Fibroblast of peridontal ligament (primary cell): ENCODE data around the gene ZFYVE21.

Experiments
- DNase-seq: peaks from one replicate; pipeline ENCODE4 v3.0.0-alpha.2; 2010; ENCODE audit errors: extremely low read depth

The ZFYVE21 gene

DNA sequence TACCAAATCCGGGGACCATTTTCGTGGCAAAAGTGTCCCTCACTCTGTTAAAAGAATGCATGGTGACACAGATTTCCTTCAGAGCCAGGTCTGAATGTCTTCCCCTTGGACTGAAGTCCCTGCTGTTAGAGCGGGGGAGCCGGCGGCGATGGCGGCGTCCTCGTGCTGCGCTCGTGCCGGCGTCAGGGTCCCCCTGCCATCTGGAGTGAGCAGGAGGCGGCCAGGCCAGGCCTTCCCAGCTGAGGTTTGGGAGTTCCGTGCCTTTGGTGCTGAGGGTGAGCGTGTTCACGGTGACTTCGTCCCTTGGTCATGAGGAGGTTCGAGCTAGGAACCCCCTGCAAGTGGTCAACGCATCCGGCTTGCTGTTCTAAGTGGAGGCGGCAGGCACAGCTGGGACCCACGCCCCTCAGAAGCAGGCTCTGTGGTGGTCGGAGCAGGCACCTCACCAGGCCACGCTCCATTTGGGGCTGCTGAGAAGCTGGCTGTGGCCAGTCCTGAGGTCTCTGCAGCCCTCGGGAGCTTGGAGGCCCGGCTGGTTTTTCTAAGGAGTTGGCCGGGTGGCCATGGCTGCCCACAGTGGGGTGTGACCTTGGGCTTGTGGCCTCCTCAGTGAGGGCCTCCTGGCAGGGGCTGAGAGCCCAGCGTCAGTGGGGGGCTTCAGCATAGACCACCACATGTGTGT, 9.5 kb downstream of the ZFYVE21 start:
- no peak for DNase-seq

DNA sequence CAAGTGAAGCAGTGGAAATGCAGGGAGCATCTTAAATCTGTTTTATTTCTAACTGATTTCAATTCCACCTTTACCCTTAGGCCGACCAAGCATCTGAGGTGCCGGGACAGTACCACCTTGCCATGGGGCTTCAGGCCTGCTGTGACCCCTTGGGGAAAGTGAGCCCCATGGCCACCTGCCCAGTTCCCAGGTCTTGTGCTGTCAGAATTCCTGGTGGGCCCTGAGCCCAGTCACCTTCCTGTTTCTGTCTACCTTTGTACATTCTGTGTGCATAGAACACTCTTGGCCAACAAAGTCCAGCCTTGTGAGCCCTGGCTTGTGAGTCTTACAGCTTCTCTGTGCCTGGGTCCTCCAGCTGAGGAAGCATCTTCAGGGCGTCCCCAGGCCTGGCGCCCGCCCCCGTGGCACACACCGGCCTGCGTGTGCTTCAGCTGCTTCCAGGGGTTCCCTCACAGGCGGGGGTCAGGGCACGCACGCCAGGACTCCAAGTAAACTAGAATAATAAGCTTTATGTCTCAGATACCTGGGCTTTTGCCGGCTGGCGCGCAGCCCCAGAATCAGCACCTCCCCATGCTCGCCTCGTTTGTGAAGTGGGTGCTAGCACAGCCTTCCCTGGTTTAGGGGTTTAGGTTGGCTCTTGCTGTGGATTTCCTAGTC, 10.3 kb downstream of the ZFYVE21 start:
- DNase-seq: no peak

DNA sequence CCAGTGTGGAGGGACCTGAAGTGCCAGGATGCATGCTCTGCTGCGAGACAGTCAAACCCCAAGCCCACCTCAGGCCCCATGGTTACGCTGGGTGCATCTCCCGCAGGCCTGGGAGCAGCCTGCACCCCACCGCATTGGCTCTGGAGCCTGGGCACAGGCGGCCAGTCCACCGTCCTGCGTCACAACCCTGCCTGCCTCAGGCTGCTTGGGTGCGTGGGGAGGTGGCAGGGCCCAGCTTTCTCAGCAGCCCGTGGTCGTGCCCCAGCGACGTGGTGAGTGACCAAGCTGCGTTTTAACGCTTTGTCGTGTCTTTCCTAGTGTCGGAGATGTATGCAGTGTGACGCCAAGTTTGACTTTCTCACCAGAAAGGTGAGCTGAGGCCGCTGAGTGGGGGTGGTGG, 10.9 kb downstream of the ZFYVE21 start:
- no peak for DNase-seq

DNA sequence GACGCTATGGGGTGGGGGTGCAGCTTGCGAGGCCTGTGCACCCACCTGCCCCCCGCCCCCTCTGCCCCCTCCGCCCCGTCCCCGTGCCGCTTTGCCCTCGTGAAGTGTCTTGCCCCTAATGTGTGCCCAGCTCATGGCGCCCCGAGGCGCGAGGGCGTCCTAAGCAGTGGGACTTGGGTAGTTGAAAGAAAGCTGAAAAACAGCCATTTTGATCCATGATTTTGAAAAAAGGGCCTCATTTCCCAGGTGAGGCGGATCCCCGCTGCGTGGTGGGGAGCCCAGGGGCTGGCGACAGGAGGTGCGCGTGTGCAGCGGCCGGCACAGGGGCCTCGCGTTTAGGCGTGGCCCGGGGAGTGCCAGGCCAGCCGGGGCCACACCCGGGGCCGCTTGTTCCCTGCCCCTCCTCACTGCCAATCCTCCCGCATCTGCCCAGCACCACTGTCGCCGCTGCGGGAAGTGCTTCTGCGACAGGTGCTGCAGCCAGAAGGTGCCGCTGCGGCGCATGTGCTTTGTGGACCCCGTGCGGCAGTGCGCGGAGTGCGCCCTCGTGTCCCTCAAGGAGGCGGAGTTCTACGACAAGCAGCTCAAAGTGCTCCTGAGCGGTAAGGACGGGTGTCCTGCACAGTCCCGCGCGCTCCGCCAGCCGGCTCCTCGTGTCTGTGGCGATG, 11.8 kb downstream of the ZFYVE21 start:
- no peak for DNase-seq

DNA sequence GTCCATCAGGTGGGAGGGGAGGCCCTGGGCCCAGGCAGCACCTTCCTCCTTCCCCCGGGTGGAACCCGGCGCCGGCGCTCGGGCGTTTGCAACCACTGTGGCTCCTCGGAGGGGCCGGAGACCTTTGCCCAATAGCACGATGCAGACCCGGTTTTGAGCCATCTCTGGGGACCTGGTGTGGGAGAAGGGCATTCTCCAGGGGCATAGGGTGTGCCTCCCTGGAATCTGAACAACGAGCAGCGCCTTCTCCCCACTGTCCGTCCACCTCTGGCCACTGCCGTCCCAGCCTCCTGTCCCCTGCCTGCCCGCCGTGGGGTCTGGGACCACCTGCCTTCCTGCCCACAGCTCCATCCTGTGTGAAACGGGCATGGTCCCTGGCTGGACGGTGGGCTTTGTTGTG, 12.5 kb downstream of the ZFYVE21 start:
- no peak for DNase-seq

DNA sequence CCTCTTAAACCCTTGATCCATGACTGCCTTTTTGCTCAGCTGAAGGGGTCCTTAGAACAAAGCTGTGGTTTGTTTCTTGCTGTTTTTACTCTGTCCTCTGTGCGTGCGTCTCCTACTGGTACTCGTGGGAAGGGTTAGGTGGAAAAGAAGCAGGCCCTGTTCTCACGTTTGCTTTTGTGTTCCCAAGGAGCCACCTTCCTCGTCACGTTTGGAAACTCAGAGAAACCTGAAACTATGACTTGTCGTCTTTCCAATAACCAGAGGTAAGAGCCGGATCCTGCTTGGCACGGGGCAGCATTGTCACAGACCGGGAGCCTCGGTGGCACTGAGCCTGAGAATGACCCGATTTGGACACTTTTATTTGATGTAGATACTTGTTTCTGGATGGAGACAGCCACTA, 13.1 kb downstream of the ZFYVE21 start:
- no peak for DNase-seq

DNA sequence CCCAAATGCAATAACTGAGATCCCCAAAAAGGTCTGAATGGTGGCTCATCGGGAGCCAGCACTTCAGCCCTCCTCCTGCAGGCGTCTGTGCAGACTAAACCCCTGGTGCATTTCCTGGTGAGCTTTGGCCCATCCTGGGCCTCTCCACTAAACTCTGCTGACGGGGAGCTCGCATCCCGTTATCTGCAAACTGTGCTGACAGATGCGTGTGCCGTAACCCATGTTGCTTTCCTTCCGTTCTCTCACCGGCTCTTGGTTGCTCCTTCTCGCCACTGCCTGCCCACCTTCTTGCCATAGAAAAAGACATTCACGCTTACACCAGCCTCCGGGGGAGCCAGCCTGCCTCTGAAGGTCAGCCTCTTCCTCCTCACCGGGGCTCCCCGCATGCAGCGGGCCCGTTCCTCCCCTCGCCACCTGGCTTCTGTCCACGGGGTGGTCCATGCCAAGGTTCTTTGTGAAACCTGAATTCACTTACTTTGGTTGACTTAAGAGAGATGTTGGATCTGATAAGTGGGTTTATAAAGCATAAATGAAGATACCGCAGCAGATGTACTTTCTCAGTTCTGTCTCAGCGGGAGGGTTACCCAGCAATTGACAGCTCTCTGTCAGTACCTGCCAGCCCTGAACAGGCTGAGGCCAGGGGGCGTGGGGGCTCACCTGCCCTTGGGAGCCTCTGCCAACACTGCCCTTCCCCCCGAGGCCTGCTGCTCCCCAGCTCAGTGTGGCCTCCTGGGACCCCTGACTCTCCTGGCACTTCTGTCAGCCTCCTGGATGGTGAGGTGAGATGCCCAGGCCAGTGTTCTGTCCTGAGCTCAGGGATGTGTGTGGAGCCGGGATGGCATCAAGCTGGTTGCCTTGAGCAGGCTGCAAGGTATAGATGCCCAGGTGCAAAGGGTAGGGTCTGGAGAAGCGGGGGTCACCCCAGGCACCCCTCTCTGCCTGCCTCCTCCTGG, 14.2 kb downstream of the ZFYVE21 start:
- no peak for DNase-seq

DNA sequence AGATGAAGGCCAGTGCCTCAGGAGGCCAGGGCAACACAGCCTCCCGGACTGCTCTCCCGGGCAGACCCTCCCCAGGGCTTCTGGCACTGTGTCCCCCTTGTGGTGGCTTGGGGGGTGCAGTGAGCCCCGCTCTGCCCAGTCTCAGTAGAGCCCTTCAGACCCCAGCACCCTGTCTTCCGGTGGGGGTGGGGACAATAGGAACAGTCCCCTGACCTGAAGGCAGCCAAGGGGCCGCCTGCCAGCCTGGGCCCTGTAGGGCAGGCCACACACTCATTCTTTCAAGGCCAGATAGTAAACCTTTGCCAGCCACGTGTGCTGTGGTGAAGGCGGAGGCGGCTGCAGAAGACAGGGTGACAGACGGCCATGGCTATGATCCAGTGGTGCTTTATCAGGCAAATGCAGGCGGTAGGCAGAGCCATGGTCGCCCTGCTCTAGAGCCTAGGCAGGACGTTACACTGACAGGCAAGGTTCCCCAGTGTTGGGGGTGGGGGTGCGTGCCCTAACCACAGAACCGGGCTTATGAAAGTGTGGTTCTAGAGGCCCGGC, 15.0 kb downstream of the ZFYVE21 start:
- no peak for DNase-seq

DNA sequence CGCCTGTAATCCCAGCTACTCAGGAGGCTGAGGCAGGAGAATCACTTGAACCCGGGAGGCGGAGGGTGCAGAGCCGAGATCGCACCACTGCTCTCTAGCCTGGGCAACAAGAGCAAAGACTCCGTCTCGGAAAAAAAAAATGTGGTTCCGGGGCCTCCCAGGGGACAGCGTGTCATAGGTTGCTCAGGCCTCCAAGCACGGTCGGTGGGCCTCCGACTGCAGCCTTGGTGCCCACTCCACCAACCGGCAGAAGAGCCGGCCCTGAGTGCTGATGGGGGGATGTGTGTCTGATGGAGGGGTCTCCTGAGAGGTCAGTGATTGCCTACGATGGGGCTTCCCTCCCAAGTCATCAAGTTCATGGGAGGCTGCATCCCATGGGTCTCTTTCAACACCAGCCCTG, 15.9 kb downstream of the ZFYVE21 start:
- DNase-seq: no peak

DNA sequence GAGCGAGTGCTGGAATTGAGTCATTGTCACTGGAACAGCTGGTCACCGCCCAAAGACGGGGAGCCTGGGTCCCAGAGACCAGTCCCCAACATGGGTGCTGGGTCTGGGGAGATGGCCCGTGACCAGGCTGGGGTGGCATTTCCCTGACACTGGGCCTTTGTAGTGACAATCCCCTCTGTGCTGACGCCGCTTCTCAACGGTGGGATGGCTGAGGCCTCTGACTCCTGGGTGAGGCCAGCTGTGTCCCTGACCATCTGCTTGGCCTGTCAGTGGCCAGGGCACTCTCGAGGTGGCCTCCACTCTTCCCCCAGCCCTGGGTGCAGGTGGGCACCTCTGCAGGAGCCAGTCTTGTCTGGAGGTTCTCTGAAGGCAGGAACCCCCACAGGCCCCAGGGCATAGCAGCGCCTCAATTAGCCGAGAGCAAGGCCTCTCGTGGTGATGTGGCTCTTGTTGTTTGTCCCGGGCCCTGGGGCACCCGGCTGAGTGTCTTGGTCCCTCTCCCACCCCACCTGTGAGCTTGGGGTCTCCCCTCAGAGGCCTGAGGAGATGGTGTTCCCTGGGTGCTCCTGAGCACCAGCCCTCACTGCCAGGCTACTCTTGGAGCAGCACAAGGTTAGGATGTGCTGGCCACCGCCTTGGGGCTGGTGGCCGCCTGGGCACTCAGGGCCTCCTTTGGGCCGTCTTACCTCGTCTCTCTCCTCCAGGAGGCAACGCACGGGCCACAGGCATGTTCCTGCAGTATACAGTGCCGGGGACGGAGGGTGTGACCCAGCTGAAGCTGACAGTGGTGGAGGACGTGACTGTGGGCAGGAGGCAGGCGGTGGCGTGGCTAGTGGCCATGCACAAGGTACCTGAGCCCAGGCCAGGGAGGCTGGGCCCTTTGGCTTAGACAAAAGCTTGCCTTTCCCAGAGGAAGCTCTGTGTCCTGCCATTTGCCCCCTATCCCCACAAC, 16.6 kb downstream of the ZFYVE21 start:
- no peak for DNase-seq

DNA sequence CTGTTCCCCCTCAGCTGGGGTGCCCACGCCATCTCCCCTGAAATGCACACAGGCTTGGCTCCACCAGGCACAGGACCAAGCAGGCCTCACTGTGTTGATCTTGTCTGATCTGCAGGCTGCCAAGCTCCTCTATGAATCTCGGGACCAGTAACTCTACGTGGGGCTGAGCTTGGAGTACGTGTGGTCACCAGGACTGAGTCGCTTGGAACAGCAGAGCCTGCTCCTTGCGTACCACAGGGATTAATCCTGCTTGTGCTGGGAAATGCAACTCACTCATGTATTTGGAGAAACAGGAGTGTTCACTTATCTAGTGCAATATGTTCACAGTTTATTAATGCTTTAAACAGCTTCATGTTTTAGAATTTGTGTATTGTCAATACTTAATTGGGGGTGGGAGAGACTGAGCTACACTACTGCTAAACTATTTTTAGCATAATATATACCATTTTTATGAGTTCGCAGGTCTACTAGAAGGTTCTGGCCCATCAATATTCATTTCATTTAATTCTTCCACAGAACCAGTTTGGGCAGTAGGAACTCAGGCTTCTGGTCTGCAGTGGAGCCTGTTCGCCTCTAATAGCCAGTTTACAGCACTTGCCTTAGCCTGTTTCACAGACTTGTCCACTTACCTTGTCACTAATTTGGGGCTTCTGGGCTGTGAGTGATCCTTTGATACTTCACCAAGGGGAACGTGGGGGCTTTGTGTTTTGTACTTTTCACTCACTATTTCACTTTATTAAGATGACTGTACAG, 17.4 kb downstream of the ZFYVE21 start:
- DNase-seq: no peak

DNA sequence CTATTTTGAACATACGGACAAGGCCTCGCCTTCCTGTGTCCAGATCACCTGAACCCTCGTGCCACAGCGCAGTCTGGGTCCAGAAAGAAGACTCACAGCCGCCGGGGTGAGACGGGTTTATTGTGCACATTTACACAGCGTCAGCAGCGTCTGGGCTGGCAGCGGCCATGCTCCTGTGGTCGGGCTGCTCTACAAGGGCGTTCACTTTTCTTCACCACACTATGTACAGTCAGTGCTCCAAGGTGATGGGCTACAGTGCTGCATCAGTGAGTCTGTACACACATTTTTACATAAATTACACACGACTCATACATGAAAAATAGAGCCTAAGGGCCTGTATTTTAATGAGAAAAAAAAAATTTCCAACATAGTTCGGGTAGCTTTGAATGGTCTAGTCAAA, 18.0 kb downstream of the ZFYVE21 start:
- no peak for DNase-seq

DNA sequence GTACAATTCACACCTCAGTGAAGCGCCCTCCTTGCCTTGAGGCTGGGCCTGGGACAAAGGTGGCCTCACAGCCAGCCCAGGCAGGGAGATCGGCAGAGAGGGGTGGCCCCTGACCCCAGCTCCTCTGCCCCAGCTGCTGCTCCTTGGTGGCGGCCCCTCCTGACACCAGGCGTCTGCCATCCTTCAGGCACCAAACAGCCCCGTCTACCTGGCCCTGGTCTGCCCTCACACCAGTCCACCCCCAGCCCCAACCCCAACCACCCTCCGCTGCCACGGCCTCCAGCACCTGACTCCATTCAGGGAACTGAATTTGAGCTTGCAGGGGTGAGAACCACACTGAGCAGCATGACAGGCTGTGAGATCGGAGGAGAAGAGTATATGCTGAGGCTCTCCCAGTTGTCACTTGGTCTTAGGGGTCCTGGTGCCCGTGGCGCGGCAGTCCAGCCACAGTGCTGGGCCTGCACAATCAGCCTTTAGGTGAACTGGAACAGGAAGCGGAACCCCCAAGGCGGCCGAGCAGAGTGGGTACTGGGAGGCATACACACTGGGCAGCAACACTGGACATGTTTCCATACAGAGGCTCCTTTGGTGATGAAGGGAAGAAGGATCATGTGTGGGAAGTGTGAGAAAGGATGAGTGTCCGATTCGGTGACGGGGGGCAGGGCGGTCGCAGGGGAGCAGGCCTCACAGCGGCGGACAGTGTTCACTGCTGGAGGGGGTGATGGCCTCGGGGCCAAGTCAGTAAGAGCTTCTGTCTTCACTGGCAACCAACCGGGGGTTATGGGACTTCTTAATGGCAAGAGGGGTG, 18.7 kb downstream of the ZFYVE21 start:
- no peak for DNase-seq

DNA sequence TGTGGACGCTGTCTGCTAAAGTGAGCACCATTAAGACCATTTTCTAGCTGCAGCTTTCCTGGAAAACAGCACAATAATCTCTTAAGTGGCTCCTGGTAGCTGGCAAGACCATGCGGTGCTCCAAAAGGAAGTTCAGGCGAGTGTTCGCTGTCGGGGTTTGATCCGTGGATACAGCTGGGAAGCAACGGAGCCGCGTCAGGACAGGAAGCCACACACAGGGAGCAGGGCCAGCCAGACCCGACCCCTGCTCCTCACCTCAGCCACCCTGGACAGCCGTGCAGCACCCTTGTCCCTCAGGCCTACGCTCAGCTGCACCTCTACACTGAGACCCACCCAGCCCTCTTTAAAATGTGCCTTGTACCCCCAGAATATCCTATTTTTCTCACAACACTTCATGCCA, 19.4 kb downstream of the ZFYVE21 start:
- no peak for DNase-seq

DNA sequence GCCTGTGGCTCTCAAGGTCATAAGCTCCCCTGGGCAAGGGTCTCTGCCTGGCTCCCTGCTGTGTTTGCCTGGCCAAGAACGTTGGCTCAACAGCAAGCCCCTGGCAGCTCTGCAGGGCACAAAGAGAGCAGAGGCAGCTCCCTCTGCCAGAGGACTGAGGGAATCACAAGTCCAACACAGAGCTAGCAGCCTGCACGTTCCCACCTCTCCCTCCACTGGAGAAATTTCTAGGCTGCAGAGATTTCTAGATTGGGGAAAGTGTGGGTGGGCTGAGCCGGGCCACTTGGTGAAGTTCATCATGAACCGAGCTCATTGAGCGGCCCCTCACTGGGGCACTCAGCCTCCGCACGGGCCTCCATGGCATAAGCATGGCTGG, 19.8 kb downstream of the ZFYVE21 start:
- DNase-seq: no peak

DNA sequence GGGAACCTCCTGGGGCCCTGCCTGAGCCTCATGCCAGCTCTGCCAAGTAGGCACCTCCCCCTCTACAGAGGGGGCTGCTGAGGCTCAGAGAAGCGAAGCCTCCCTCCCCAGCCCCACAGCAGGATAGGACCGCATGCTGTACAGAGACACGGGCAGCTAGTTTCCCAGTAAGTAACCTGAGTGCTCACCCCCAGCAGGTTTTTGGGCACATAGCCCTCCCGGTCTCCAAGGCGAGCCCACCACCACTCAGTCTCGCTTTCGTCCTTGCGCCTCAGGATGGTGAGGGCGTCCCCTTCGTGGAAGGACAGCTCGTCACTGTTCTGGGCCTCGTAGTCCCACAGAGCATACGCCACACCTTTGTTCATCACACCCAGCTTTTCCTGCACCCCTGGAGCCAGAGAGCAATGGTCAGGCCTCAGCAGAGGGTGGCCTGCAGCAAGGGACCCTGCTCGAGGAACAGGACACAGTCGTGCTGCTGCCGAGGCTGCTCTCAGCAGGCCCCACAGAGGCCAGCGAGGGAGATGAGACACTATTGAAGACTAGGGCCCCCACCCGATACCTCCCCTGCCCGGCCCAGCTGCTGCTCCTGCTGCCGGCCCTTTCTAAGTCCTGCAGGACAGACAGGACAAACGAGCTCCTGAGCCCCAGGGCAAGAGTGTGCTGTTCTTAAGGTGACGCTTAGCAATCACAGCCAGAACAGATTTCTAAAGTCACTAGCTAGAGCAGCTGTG, 20.4 kb downstream of the ZFYVE21 start:
- DNase-seq: no peak

DNA sequence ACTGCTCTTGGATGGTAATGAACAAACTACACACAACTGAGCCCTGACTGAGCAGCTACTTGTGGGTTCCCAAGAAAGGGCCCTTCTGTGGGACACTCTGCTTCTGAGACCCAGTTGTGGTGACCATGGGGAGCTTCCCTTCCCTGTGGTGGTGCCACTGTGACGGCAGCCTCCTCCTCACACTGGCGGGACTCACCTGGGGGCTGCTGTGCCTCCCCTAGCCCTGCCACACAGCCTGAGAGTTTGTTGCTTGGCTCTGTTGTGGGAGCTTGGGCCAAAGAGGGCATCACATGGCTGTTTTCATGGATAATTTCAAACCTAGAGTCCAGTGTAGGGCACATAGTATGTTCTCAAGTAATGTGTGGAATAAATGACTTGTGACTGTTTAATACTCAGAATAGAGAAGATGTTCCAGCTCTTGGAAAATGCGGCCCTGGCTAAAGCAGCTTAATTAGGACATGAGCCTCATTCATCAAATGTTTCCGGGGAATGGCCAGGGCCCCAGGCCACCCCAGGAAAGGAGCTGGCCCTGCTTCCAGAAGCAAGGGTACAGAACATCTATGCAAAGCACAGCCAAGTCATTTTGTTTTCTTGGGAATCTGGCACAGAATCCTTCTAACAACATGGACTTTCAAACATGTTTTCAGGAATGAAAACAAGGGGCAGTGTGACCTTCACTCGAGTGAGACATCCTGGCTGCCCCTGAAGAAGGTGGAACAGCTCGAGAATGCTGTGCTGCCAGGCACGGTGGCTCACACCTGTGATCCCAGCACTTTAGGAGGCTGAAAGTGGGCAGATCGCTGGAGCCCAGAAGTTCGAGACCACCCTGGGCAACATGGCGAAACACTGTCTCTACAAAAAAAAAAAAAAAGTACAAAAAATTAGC, 21.2 kb downstream of the ZFYVE21 start:
- no peak for DNase-seq
